ENCODE results near the gene ZDHHC11. TPM values are rescaled to one million over a fixed set of nuclear protein-coding genes. Genes with fewer than 3 reads are reported as not detected.

ZDHHC11 gene, protein sequence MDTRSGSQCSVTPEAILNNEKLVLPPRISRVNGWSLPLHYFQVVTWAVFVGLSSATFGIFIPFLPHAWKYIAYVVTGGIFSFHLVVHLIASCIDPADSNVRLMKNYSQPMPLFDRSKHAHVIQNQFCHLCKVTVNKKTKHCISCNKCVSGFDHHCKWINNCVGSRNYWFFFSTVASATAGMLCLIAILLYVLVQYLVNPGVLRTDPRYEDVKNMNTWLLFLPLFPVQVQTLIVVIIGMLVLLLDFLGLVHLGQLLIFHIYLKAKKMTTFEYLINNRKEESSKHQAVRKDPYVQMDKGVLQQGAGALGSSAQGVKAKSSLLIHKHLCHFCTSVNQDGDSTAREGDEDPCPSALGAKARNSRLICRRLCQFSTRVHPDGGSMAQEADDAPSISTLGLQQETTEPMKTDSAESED
- total RNA-seq (2022; extraction: Qiagen RNA extraction; ENCODE audit: low read depth) = 12.3 to 21.6 TPM (median 17.7 TPM) in 5 replicates

DNA sequence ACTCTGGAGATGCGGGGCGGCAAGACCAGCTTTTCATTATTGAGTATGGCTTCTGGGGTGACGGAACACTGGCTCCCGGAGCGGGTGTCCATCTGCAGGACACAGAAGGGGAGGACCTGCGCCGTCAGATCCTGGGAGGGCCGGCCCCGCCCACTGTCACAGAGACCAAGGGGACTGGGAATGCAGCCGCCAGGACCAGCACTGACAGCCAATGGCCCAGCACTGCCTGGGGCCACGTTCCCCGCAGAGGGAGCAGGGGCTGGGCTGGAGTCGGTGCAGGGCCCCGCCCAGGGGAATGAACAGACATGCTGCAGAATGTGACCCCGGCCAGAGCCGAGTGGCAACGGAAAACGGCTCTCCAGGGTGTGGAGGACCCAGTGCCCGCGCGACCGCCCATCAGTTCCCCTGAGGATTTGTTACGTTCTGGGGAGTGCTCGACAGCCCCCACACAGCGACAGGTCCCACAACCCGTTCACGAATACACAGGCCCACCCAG, at the start of gene ZDHHC11:
Gene ZDHHC11 (minus strand): TSS at position 476 of the 496 bp plus-strand sequence. CDS start 384 bp downstream, at position 92.

GRCh38 chr5:892394-893136, 41.8 kb upstream of the ZDHHC11 start, which contains the start of the genes BRD9 and TRIP13:
TSS of gene BRD9 (minus strand) at chr5:892801. CDS start at chr5:892657, 144 bp downstream.
TSS of gene TRIP13 (plus strand) at chr5:892884. CDS start at chr5:892999, 115 bp downstream.

GRCh38 chr5:784428-785177, 66.2 kb downstream of the ZDHHC11 start, which contains the start of gene ZDHHC11B:
TSS of gene ZDHHC11B (minus strand) at chr5:784729. CDS start at chr5:766919, 17,810 bp downstream.

Other genes starting within 250 kb of the ZDHHC11 start
- gene CEP72, start 238.6 kb downstream of the ZDHHC11 start, total RNA-seq (2022; extraction: Qiagen RNA extraction; ENCODE audit: low read depth) = 8.5 to 11.1 TPM (median 10.8 TPM) in 5 replicates
- gene TPPP, start 157.6 kb downstream of the ZDHHC11 start, total RNA-seq (2022; extraction: Qiagen RNA extraction; ENCODE audit: low read depth) = 4.6 to 6.9 TPM (median 5.6 TPM) in 5 replicates
- 1.0 to 1.6 TPM (median 1.3 TPM) in 5 replicates for gene ZDHHC11B, start 66.3 kb downstream of the ZDHHC11 start, total RNA-seq (2022; extraction: Qiagen RNA extraction; ENCODE audit: low read depth)
- gene BRD9, start 41.8 kb upstream of the ZDHHC11 start, total RNA-seq (2022; extraction: Qiagen RNA extraction; ENCODE audit: low read depth) = 33.9 to 43.3 TPM (median 40.3 TPM) in 5 replicates
- gene TRIP13, start 41.9 kb upstream of the ZDHHC11 start, total RNA-seq (2022; extraction: Qiagen RNA extraction; ENCODE audit: low read depth) = 63.4 to 76.4 TPM (median 71.0 TPM) in 5 replicates
- 15.5 to 19.9 TPM (median 18.5 TPM) in 5 replicates for gene NKD2, start 157.8 kb upstream of the ZDHHC11 start, total RNA-seq (2022; extraction: Qiagen RNA extraction; ENCODE audit: low read depth)

All from A549 treated with GW870086 at 1 μM for 4 hours (cell line).